HG03439 (cell line): Measurements from ENCODE around the gene AP2A2.

Experiments
- ATAC-seq: cut with Tn5 transposase; IDR thresholded peaks from one replicate; pipeline ENCODE4 v1.9.1; 2021; ENCODE audit warnings: mild to moderate bottlenecking, moderate library complexity; ENCODE audit not compliant: unreplicated experiment

Gene AP2A2

GRCh38 chr11:1026641-1027482 is 101.2 kb downstream of the AP2A2 start:
- ATAC-seq, result no peak

- ATAC-seq, result no peak
Observed at GRCh38 chr11:1027483-1028290, 102.0 kb downstream of the AP2A2 start.

- no peak for ATAC-seq
Observed at GRCh38 chr11:1028291-1028540, 102.5 kb downstream of the AP2A2 start.

GRCh38 chr11:1028616-1029015 is 102.9 kb downstream of the AP2A2 start:
- no peak for ATAC-seq

- no peak for ATAC-seq
Observed at GRCh38 chr11:1029051-1029450, 103.4 kb downstream of the AP2A2 start.

- ATAC-seq, result no peak
Observed at GRCh38 chr11:1029654-1030053, 104.0 kb downstream of the AP2A2 start.

GRCh38 chr11:1030086-1030485 is 104.4 kb downstream of the AP2A2 start:
- ATAC-seq, result no peak

GRCh38 chr11:1030556-1030955 is 104.9 kb downstream of the AP2A2 start:
- no peak for ATAC-seq

GRCh38 chr11:1031121-1031899 is 105.6 kb downstream of the AP2A2 start:
- ATAC-seq, result no peak

GRCh38 chr11:1032310-1032891 is 106.7 kb downstream of the AP2A2 start:
- ATAC-seq, result no peak

- no peak for ATAC-seq
Observed at GRCh38 chr11:1033016-1033798, 107.5 kb downstream of the AP2A2 start.

GRCh38 chr11:1034001-1034400 is 108.3 kb downstream of the AP2A2 start:
- ATAC-seq, result no peak

GRCh38 chr11:1034456-1035295 is 109.0 kb downstream of the AP2A2 start:
- ATAC-seq, result no peak

GRCh38 chr11:1035577-1036283 is 110.1 kb downstream of the AP2A2 start:
- ATAC-seq, result no peak

- ATAC-seq, result no peak
Observed at GRCh38 chr11:1036303-1036923, 110.7 kb downstream of the AP2A2 start, which contains the start of gene MUC6. MUC6 (minus strand) TSS chr11:1036718; CDS start chr11:1036655, 63 bp downstream.

GRCh38 chr11:1036931-1037330 is 111.3 kb downstream of the AP2A2 start:
- no peak for ATAC-seq

GRCh38 chr11:1037506-1038055 is 111.9 kb downstream of the AP2A2 start:
- no peak for ATAC-seq

GRCh38 chr11:1038361-1038760 is 112.7 kb downstream of the AP2A2 start:
- no peak for ATAC-seq
